GM23338 (cell line): ENCODE data around the gene DUSP1.

Experiments used
- TF ChIP-seq, protein P1 (sequence below), 2 experiments: fragments of 200-600 bp in 1 of 2; sonication (generic) in 1 of 2; conservative IDR thresholded peaks; 2 replicates each; pipeline versions ENCODE4 v1.5.1 to v1.6.1; 2016 to 2017; ENCODE audit warnings: antibody characterized with exemption in 2 of 2, low read depth in 2 of 2, mild to moderate bottlenecking in 2 of 2, moderate library complexity in 1 of 2
- TF ChIP-seq, protein P2 (sequence below): IDR thresholded peaks from 2 replicates; pipeline ENCODE4 v1.6.1; 2016; ENCODE audit warnings: antibody characterized with exemption

DNA sequence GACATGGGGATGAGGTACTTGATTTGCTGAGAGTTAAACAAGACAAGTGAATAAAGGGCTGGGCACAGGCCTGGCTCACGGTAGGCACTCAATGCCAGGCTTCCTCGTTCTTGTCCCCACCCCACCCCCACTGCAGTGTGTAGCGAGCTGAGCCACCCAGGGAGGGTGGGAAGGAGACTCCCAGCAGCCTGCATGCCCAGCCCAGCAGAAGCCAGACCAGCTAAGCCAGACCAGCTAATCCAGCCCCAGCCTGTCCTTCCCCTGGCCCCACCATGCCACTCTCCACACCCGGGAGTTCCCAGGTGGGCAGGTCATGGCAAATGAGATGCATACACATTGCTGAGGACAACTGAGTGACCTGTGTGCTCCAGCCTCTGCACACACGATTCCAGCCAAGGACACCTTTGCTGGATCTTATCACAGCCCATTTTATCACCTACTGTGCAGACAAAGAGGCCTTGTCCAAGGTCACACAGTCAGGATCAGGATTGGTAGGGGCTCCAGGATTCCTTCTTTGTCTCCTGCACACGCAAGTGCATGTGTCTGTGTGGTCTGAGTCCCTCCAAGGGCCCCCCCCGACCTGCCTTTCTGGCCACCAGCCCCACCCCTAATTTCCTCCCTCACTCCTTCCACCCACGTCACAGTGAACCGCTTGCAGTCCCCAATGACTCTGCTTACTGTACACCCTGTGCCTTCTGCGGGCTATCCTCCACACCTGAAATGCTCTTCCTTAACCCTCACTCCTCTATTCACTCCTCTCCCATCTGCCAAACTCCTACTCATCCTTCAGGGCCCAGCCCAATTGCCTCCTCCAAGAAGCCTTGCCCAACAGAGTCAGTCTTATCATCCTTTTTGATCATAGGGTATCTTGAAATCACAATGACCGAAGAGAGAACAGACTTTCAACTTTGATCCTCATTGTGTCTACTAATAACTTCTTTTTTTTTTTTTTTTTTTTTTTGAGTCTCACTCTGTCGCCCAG, 26.6 kb downstream of the DUSP1 start:
- TF ChIP-seq, protein P1, sequence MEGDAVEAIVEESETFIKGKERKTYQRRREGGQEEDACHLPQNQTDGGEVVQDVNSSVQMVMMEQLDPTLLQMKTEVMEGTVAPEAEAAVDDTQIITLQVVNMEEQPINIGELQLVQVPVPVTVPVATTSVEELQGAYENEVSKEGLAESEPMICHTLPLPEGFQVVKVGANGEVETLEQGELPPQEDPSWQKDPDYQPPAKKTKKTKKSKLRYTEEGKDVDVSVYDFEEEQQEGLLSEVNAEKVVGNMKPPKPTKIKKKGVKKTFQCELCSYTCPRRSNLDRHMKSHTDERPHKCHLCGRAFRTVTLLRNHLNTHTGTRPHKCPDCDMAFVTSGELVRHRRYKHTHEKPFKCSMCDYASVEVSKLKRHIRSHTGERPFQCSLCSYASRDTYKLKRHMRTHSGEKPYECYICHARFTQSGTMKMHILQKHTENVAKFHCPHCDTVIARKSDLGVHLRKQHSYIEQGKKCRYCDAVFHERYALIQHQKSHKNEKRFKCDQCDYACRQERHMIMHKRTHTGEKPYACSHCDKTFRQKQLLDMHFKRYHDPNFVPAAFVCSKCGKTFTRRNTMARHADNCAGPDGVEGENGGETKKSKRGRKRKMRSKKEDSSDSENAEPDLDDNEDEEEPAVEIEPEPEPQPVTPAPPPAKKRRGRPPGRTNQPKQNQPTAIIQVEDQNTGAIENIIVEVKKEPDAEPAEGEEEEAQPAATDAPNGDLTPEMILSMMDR (conservative IDR thresholded peaks at IDR 0.05; ENCODE audit: low read depth in 2 of 2) = no peak
- TF ChIP-seq, protein P2, sequence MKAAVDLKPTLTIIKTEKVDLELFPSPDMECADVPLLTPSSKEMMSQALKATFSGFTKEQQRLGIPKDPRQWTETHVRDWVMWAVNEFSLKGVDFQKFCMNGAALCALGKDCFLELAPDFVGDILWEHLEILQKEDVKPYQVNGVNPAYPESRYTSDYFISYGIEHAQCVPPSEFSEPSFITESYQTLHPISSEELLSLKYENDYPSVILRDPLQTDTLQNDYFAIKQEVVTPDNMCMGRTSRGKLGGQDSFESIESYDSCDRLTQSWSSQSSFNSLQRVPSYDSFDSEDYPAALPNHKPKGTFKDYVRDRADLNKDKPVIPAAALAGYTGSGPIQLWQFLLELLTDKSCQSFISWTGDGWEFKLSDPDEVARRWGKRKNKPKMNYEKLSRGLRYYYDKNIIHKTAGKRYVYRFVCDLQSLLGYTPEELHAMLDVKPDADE = no peak
